ENCODE measurements around the gene GALNS. TPM values are rescaled to one million over a fixed set of nuclear protein-coding genes. Genes with fewer than 3 reads are reported as not detected.
"Not testable (repeated sequence)": the region's sequence is repeated elsewhere in the genome, so short reads cannot be mapped to it uniquely, and the experiment has no call there.

Gene GALNS
- total RNA-seq, 1 donor from 2014 or later: 26.1 TPM

DNA sequence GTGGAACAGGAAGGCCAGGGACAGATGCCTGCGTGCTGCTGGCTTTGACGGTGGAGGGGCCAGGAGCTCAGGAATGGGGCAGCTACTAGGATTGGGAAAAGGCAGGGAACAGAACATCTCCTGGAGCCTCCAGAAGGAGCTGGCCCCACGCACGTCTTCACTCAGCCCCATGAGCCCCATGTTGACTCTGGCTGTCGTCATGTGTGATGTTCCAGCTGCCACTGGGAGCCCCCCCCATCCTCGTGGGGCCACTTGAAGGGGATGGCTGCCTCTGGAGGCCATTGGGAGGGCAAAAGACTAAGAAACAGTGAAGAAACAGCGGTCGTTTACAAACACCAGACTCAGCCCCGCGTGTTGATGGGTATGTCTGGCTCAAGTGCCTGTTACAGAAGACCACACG lies 26.5 kb downstream of the GALNS start:
- Mint-ChIP-seq H3K4me3 (ENCODE audit: low read depth) (no peak overlapping the region), H3K4me1 (ENCODE audit: low read depth) (no peaks in the 10 kb centered on the region), H3K9me3 (no peaks in the 10 kb centered on the region), H3K27me3 (ENCODE audit: low read depth) (no peaks in the 10 kb centered on the region), H3K27ac (no peak overlapping the region), H3K36me3 (ENCODE audit: low read depth) (no peaks in the 10 kb centered on the region)
- DNase-seq (ENCODE audit: low spot score): no peak
- intact Hi-C loops (cut with micrococcal nuclease): no loop called here

DNA sequence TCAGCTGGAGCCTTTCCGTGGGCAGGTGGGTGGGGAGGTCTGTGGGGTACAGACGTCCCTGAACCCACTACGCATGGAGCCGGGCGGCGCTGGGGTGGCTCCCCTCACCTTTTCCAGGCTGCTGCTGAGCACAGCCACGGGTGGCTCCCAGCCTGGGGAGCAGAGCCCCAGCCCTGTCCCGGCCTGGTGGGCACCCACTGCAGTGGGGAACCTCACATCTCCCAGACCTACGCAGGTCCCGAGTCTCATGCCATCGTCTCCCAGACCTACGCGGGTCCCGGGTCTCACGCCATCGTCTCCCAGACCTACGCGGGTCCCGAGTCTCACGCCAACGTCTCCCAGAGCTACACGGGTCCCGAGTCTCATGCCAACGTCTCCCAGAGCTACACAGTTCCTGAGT lies 28.0 kb downstream of the GALNS start:
- Mint-ChIP-seq H3K36me3 (ENCODE audit: low read depth) (no peaks in the 10 kb centered on the region), H3K27me3 (ENCODE audit: low read depth) (no peaks in the 10 kb centered on the region), H3K9me3 (no peaks in the 10 kb centered on the region), H3K27ac (no peak overlapping the region), H3K4me1 (ENCODE audit: low read depth) (no peaks in the 10 kb centered on the region), H3K4me3 (ENCODE audit: low read depth) (no peak overlapping the region)
- intact Hi-C loops (cut with micrococcal nuclease): no loop called here
- DNase-seq (ENCODE audit: low spot score): no peak

DNA sequence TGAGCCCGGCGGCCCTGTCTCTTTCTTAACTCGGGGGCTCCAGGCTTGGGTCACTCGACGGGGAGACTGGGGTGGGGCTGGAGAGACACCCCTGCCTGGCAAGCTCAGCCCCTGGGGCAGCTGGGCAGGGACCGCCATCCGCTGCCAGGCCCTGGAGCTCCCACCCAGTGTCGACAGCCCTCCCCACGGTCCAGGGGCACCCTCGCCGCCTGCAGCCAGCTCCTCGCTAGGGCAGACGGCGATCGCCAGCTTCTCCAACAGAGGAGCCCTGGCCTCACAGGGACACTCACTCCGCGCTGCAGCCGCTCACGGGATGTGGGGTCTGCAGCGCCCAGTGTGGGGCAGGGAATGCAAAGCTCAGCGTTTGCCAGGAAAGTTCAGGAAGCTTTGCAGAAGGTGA lies 29.0 kb downstream of the GALNS start:
- intact Hi-C loops (cut with micrococcal nuclease): no loop called here
- H3K4me3 Mint-ChIP-seq (ENCODE audit: low read depth): no peak overlapping the region
- no peak overlapping the region for H3K27ac Mint-ChIP-seq
- DNase-seq (ENCODE audit: low spot score): no peak
- no peaks in the 10 kb centered on the region for H3K36me3 Mint-ChIP-seq (ENCODE audit: low read depth)
- no peaks in the 10 kb centered on the region for H3K27me3 Mint-ChIP-seq (ENCODE audit: low read depth)
- H3K4me1 Mint-ChIP-seq (ENCODE audit: low read depth): no peaks in the 10 kb centered on the region
- no peaks in the 10 kb centered on the region for H3K9me3 Mint-ChIP-seq

GRCh38 chr16:88826070-88826840 lies 30.5 kb downstream of the GALNS start:
- Mint-ChIP-seq H3K27me3 (ENCODE audit: low read depth) (no peaks in the 10 kb centered on the region), H3K36me3 (ENCODE audit: low read depth) (no peaks in the 10 kb centered on the region), H3K27ac (no peak overlapping the region), H3K9me3 (no peaks in the 10 kb centered on the region), H3K4me3 (ENCODE audit: low read depth) (no peak overlapping the region), H3K4me1 (ENCODE audit: low read depth) (no peaks in the 10 kb centered on the region)
- intact Hi-C loops (cut with micrococcal nuclease): no loop called here
- no peak for DNase-seq (ENCODE audit: low spot score)

DNA sequence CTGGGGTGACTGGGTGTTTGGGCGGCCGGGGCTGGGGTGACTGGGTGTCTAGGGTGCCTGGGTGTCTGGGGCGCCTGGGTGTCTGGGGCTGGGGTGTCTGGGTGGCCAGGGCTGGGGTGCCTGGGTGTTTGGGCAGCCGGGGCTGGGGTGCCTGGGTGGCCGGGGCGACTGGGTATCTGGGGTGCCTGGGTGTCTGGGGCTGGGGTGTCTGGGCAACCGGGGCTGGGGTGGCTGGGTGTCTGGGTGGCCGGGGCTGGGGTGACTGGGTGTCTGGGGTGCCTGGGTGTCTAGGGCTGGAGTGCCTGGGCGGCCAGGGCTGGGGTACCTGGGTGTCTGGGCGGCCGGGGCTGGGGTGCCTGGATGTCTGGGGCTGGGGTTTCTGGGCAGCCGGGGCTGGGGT lies 31.6 kb downstream of the GALNS start:
- no peak overlapping the region for H3K4me3 Mint-ChIP-seq (ENCODE audit: low read depth)
- no peaks in the 10 kb centered on the region for H3K4me1 Mint-ChIP-seq (ENCODE audit: low read depth)
- no peak for DNase-seq (ENCODE audit: low spot score)
- H3K36me3 Mint-ChIP-seq (ENCODE audit: low read depth): no peaks in the 10 kb centered on the region
- H3K27ac Mint-ChIP-seq: no peak overlapping the region
- intact Hi-C loops (cut with micrococcal nuclease): no loop called here
- H3K27me3 Mint-ChIP-seq (ENCODE audit: low read depth): no peaks in the 10 kb centered on the region
- no peaks in the 10 kb centered on the region for H3K9me3 Mint-ChIP-seq

- no peaks in the 10 kb centered on the region for H3K27me3 Mint-ChIP-seq (ENCODE audit: low read depth)
- intact Hi-C loops (cut with micrococcal nuclease): no loop called here
- H3K4me1 Mint-ChIP-seq (ENCODE audit: low read depth): no peaks in the 10 kb centered on the region
- H3K27ac Mint-ChIP-seq: no peak overlapping the region
- H3K4me3 Mint-ChIP-seq (ENCODE audit: low read depth): no peak overlapping the region
- no peaks in the 10 kb centered on the region for H3K9me3 Mint-ChIP-seq
- H3K36me3 Mint-ChIP-seq (ENCODE audit: low read depth): no peaks in the 10 kb centered on the region
- no peak for DNase-seq (ENCODE audit: low spot score)
Observed at GRCh38 chr16:88824256-88825077, 32.3 kb downstream of the GALNS start.

DNA sequence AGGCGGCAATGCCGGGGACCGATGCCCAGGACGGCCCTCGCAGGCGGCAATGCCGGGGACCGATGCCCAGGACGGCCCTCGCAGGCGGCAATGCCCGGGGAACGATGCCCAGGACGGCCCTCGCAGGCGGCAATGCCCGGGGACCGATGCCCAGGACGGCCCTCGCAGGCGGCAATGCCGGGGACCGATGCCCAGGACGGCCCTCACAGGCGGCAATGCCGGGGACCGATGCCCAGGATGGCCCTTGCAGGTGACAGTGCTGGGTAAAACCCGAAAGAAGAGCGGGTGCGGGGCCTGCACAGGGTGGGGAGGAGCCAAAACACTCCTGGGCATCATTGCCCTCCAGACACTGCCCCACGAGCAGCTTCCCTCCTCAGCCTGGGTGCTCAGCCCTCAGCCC lies 33.1 kb downstream of the GALNS start:
- DNase-seq (ENCODE audit: low spot score); H3K4me1 Mint-ChIP-seq (ENCODE audit: low read depth); H3K9me3 Mint-ChIP-seq; intact Hi-C loops (cut with micrococcal nuclease); H3K27ac Mint-ChIP-seq; H3K36me3 Mint-ChIP-seq (ENCODE audit: low read depth); H3K4me3 Mint-ChIP-seq (ENCODE audit: low read depth); H3K27me3 Mint-ChIP-seq (ENCODE audit: low read depth): not testable (repeated sequence)

- no peaks in the 10 kb centered on the region for H3K27me3 Mint-ChIP-seq (ENCODE audit: low read depth)
- intact Hi-C loops (cut with micrococcal nuclease): no loop called here
- H3K36me3 Mint-ChIP-seq (ENCODE audit: low read depth): no peaks in the 10 kb centered on the region
- H3K27ac Mint-ChIP-seq: no peak overlapping the region
- no peak for DNase-seq (ENCODE audit: low spot score)
- no peaks in the 10 kb centered on the region for H3K9me3 Mint-ChIP-seq
- no peaks in the 10 kb centered on the region for H3K4me1 Mint-ChIP-seq (ENCODE audit: low read depth)
- H3K4me3 Mint-ChIP-seq (ENCODE audit: low read depth): no peak overlapping the region
Observed at GRCh38 chr16:88822281-88823040, 34.3 kb downstream of the GALNS start.

DNA sequence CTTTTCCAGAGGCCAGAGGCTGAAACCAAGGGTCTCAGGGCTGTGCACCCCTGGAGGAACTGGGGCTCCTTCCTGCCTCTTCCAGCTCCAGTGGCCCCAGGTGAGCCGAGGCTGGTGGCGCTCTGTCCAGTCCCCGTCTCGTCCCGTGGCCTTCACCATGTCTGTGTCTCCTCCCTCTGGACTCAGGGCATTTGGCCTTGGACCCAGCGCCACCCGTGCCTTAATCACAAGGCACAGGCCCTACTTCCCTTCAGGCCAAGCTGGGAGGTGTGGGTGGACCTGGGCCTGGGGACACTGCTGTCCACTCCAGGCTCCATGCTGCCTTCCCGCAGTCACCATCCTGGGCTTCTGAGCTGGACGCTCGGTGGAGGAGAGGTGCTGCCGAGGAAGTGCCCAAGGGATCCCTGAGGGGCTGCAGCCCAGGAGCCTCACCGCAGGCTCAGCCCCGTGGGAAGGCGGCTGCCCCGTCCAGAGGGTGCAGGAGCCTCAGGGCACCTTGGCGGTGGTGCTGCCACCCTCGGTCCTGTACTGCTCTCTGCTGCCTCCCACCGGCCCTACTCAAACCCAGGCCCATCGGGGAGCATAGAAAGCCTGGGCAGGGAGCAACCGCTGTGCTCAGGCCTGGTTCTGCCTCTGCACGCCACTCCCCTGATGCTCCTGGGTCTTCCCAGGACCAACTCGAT lies 35.4 kb downstream of the GALNS start:
- H3K4me3 Mint-ChIP-seq (ENCODE audit: low read depth): no peak overlapping the region
- no peak for DNase-seq (ENCODE audit: low spot score)
- H3K27me3 Mint-ChIP-seq (ENCODE audit: low read depth): no peaks in the 10 kb centered on the region
- H3K27ac Mint-ChIP-seq: no peak overlapping the region
- no peaks in the 10 kb centered on the region for H3K4me1 Mint-ChIP-seq (ENCODE audit: low read depth)
- no peaks in the 10 kb centered on the region for H3K9me3 Mint-ChIP-seq
- no peaks in the 10 kb centered on the region for H3K36me3 Mint-ChIP-seq (ENCODE audit: low read depth)
- intact Hi-C loops (cut with micrococcal nuclease): no loop called here

DNA sequence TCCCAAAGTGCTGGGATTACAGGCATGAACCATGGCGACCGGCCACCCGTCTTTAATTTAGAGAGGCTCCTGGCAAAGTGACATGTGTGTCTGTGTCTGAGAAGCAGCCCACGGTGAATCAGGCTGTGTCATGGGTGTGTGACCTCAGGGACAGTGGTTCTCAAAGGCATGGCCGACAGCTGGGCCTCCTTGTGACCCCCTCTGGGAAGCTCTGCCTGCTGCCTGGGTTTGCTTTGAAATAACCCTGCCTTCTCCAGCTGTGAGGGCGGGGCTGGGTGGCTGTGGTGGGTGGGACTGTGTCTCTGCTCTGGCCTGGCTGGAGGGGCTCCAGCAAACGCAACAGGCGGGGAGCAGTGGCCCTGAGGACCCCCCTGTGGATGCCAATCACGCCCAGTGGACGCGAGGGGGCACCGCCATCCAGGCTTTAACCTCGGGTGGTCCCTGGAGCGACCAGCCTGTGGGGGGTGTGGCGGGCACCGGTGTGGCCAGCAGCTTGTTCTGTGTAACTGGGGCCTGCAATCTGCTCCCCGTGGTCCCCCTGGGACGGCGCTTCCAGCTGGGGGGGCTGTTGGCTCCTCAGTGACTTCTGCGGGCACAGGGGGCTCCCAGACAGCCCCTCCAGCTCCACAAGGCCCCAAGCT lies 36.2 kb downstream of the GALNS start:
- no peaks in the 10 kb centered on the region for H3K27me3 Mint-ChIP-seq (ENCODE audit: low read depth)
- no peak overlapping the region for H3K27ac Mint-ChIP-seq
- H3K9me3 Mint-ChIP-seq: no peaks in the 10 kb centered on the region
- no peaks in the 10 kb centered on the region for H3K36me3 Mint-ChIP-seq (ENCODE audit: low read depth)
- no peaks in the 10 kb centered on the region for H3K4me1 Mint-ChIP-seq (ENCODE audit: low read depth)
- H3K4me3 Mint-ChIP-seq (ENCODE audit: low read depth): no peak overlapping the region
- DNase-seq (ENCODE audit: low spot score): no peak
- intact Hi-C loops (cut with micrococcal nuclease): no loop called here

DNA sequence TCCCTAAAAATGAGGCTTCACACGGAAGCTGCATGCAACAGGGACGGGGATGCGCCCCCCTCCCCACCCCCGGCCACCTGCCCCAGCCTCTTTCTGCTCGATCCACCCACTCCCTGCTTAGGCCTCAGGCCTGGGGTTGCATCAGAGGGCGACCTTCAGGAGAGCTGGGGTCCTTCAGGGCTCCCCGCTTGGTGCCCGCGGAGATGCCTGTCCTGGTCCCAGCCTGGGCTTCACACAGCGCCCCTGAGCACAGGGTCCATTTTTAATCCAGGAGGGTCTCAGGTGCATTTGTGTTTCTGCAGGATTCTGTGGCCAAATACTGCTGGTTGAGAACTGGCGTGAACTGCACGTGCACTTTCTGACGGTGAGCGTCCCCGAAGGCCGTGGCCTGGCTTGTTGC lies 37.6 kb downstream of the GALNS start:
- Mint-ChIP-seq H3K9me3 (no peaks in the 10 kb centered on the region), H3K4me3 (ENCODE audit: low read depth) (no peak overlapping the region), H3K36me3 (ENCODE audit: low read depth) (no peaks in the 10 kb centered on the region), H3K4me1 (ENCODE audit: low read depth) (no peaks in the 10 kb centered on the region), H3K27ac (no peak overlapping the region), H3K27me3 (ENCODE audit: low read depth) (no peaks in the 10 kb centered on the region)
- intact Hi-C loops (cut with micrococcal nuclease): no loop called here
- DNase-seq (ENCODE audit: low spot score): no peak

DNA sequence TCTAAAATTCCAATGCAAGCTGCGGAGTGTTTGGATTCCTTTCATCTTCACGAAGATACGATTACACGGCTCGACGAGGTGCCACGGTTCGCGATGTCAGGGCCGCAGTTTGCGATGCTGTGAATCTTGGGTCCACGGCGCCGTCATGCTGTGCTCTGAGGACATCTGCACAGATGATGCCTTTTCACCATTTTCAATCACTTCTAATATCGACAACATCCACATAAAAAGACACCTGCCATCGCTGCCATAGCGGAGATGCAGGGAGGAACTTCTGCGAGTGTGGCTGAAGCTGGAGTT lies 38.2 kb downstream of the GALNS start:
- no peak for DNase-seq (ENCODE audit: low spot score)
- no peak overlapping the region for H3K27ac Mint-ChIP-seq
- no peaks in the 10 kb centered on the region for H3K9me3 Mint-ChIP-seq
- no peaks in the 10 kb centered on the region for H3K36me3 Mint-ChIP-seq (ENCODE audit: low read depth)
- no peaks in the 10 kb centered on the region for H3K27me3 Mint-ChIP-seq (ENCODE audit: low read depth)
- no peak overlapping the region for H3K4me3 Mint-ChIP-seq (ENCODE audit: low read depth)
- no peaks in the 10 kb centered on the region for H3K4me1 Mint-ChIP-seq (ENCODE audit: low read depth)
- intact Hi-C loops (cut with micrococcal nuclease): no loop called here
